HEK293T (cell line): ENCODE data around the gene HTR3E.

Experiments
- FOXA1 ChIP-seq: fragments of 450-650 bp; IDR thresholded peaks from 2 replicates; pipeline ENCODE4 v1.6.1; 2016; ENCODE audit warnings: mild to moderate bottlenecking
- HDGF ChIP-seq: fragments of 450-650 bp; IDR thresholded peaks from 2 replicates; pipeline ENCODE4 v1.6.1; 2017; ENCODE audit warnings: antibody characterized with exemption, borderline replicate concordance
- NFRKB ChIP-seq: fragments of 450-650 bp; IDR thresholded peaks from 2 replicates; pipeline ENCODE4 v1.6.1; 2016; ENCODE audit warnings: mild to moderate bottlenecking, moderate library complexity
- SP1 ChIP-seq: fragments of 450-650 bp; IDR thresholded peaks from 2 replicates; pipeline ENCODE4 v1.6.1; 2017

DNA sequence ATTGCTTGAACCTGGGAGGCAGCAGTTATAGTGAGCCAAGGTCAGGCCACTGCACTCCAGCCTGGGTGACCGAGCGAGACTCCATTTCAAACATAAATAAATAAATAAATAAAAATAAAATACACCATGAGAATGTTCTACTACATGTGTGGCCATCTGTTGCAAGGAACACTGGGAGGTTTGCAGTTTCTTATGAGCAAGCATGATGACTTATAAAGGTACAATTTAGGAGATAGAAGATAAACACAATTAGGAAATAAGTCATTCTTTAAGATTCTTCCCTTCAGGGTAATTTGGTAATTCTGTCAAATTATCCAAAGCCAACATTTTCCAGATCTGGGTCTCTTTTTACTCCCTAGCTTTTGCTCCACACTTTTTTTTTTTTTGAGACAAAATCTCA is 30.7 kb upstream of the HTR3E start:
- TF ChIP-seq SP1 (no peak), NFRKB (no peak), FOXA1 (no peak), HDGF (no peak)
